OCI-LY1 (cell line): ENCODE data around the gene CEP104.

Source experiments
- CTCF ChIP-seq: fragments of 200-600 bp; sonication (generic), shearing (Covaris generic); IDR thresholded peaks from 2 replicates; pipeline ENCODE4 v1.5.1; 2017; ENCODE audit warnings: mild to moderate bottlenecking, antibody characterized with exemption, low read length, moderate library complexity, mixed read lengths
- EZH2 ChIP-seq: fragments of 200-600 bp; sonication (generic), shearing (Covaris generic); IDR thresholded peaks from 2 replicates; pipeline ENCODE4 v1.8.0; 2017; ENCODE audit warnings: borderline replicate concordance, mixed run types, mild to moderate bottlenecking, antibody characterized with exemption, low read length, moderate library complexity, mixed read lengths

DNA sequence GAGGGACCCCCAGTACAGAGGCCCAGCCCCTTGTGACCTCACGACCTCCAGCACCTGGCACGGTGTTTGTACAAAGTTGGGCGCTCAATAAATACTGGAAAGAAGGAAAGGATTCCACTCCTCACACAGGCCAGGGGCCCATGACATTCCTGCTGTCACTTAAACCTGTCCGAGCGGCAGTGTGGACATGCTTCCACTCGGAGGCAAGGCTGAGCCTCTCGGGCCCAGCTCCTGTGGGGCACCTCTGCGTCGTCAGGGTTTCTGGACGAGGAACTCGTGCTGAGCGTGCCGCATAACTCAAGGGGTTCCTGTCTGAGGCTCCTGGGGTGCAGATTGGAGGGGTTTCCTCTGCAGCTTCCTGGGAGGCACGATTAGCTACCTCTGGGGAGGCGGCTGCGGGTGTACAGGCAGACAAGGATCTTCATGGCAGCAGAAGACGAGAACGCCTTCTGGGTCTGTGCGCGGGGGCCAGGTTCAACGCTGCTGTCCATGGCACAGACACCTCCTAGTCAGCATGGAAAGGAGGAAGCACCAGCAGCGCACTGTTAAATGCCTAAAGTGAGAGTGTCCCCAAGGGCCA is 88.1 kb downstream of the CEP104 start:
- TF ChIP-seq CTCF (no peak), EZH2 (no peak)
